HepG2 (cell line): ENCODE data around the gene ERF. TPM values are rescaled to one million over a fixed set of nuclear protein-coding genes. Genes with fewer than 3 reads are reported as not detected.

Experiments used
- AGO2 ChIP-seq: fragments of 200-400 bp; formaldehyde crosslinking; optimal IDR thresholded peaks from 2 replicates; pipeline ENCODE3; 2017; ENCODE audit warnings: mild to moderate bottlenecking, low read depth, low read length, moderate library complexity
- FIP1L1 ChIP-seq: fragments of 200-400 bp; formaldehyde crosslinking; IDR thresholded peaks from 2 replicates; pipeline ENCODE4 v1.6.1; 2018; ENCODE audit warnings: low read depth, mild to moderate bottlenecking, low read length, moderate library complexity, borderline replicate concordance; ENCODE audit not compliant: insufficient read depth
- FOSL2 ChIP-seq: sonication (generic); formaldehyde crosslinking; IDR thresholded peaks from 2 replicates; pipeline ENCODE4 v1.4.0; 2020; ENCODE audit warnings: missing genetic modification reagents
- HMG20A ChIP-seq: IDR thresholded peaks from 2 replicates; pipeline ENCODE4 v1.6.1; 2016; ENCODE audit warnings: borderline replicate concordance
- NRL ChIP-seq: sonication (generic); formaldehyde crosslinking; IDR thresholded peaks from 2 replicates; pipeline ENCODE4 v1.5.0; 2020; ENCODE audit warnings: missing genetic modification reagents, mild to moderate bottlenecking, moderate library complexity, borderline replicate concordance
- POLR2G ChIP-seq: fragments of 200-400 bp; formaldehyde crosslinking; IDR thresholded peaks from 2 replicates; pipeline ENCODE4 v1.6.1; 2018; ENCODE audit warnings: mild to moderate bottlenecking, low read depth, low read length, moderate library complexity
- RBM39 ChIP-seq: fragments of 200-400 bp; formaldehyde crosslinking; IDR thresholded peaks from one replicate; pipeline ENCODE4 v1.6.1; 2018; ENCODE audit warnings: antibody characterized with exemption, mild to moderate bottlenecking, low read depth, low read length; ENCODE audit not compliant: poor library complexity, severe bottlenecking
- SALL2 ChIP-seq: sonication (generic); formaldehyde crosslinking; IDR thresholded peaks from 2 replicates; pipeline ENCODE4 v1.8.1; 2023; ENCODE audit warnings: mild to moderate bottlenecking, missing genetic modification reagents, inconsistent platforms
- TBP ChIP-seq: sonication (generic); formaldehyde crosslinking; IDR thresholded peaks from 2 replicates; pipeline ENCODE4 v1.5.0; 2020; ENCODE audit warnings: missing genetic modification reagents
- THAP11 ChIP-seq: IDR thresholded peaks from 2 replicates; pipeline ENCODE4 v1.6.1; 2016; ENCODE audit warnings: missing biosample characterization, missing genetic modification reagents
- ZC3H4 ChIP-seq: sonication (generic); formaldehyde crosslinking; IDR thresholded peaks from 2 replicates; pipeline ENCODE4 v1.4.0; 2020; ENCODE audit warnings: missing genetic modification reagents, borderline replicate concordance
- ZNF160 ChIP-seq: sonication (generic); formaldehyde crosslinking; IDR thresholded peaks from 2 replicates; pipeline ENCODE4 v1.8.0; 2022; ENCODE audit warnings: mild to moderate bottlenecking, inconsistent platforms, missing genetic modification reagents
- ZNF232 ChIP-seq: sonication (generic); formaldehyde crosslinking; IDR thresholded peaks from 2 replicates; pipeline ENCODE4 v1.4.0; 2020; ENCODE audit warnings: missing genetic modification reagents, borderline replicate concordance
- ZNF354B ChIP-seq: sonication (generic); formaldehyde crosslinking; IDR thresholded peaks from 2 replicates; pipeline ENCODE4 v1.8.0; 2022; ENCODE audit warnings: mild to moderate bottlenecking, missing genetic modification reagents
- ZNF383 ChIP-seq: sonication (generic); formaldehyde crosslinking; IDR thresholded peaks from 2 replicates; pipeline ENCODE4 v1.4.0; 2020; ENCODE audit warnings: missing genetic modification reagents, mild to moderate bottlenecking, borderline replicate concordance
- ZNF484 ChIP-seq: sonication (generic); formaldehyde crosslinking; IDR thresholded peaks from 2 replicates; pipeline ENCODE4 v1.5.1; 2020; ENCODE audit warnings: mild to moderate bottlenecking, low read depth, missing genetic modification reagents, borderline replicate concordance
- polyA plus RNA-seq, 8 experiments: library from polyadenylated mRNA; depleted of rRNA in 3 of 8; stranded (reverse) in 7 of 8; unstranded in 1 of 8; fragments of >200 nt; fragmentation: Illumina TruSeq in 4 of 8; extraction: Trizol in 4 of 8; gene quantifications; 2 replicates each; pipeline versions ENCODE4 v1.2.1 to v1.2.3, GENCODE V29; 2011 to 2016; ENCODE audit warnings: low read depth in 4 of 8, missing spikeins in 1 of 8, mixed read lengths in 1 of 8; ENCODE audit not compliant: insufficient read depth in 1 of 8
- total RNA-seq, 5 experiments: library from RNA; depleted of rRNA; stranded (reverse); fragments of >200 nt; fragmentation: Illumina TruSeq; extraction: Trizol; gene quantifications; 2 replicates each; pipeline ENCODE4 v1.2.3, GENCODE V29; 2016; ENCODE audit warnings: low read depth in 1 of 5
- TF ChIP-seq, protein P1 (sequence below): sonication (generic); formaldehyde crosslinking; IDR thresholded peaks from 2 replicates; pipeline ENCODE4 v1.4.0; 2020; ENCODE audit warnings: mild to moderate bottlenecking, missing genetic modification reagents

Gene ERF
- total and polyA plus RNA-seq, 2 of the 13 experiments (the other 11 are each of a cell fraction or from before 2014, with no cell fraction given): 67.1 to 69.9 TPM

DNA sequence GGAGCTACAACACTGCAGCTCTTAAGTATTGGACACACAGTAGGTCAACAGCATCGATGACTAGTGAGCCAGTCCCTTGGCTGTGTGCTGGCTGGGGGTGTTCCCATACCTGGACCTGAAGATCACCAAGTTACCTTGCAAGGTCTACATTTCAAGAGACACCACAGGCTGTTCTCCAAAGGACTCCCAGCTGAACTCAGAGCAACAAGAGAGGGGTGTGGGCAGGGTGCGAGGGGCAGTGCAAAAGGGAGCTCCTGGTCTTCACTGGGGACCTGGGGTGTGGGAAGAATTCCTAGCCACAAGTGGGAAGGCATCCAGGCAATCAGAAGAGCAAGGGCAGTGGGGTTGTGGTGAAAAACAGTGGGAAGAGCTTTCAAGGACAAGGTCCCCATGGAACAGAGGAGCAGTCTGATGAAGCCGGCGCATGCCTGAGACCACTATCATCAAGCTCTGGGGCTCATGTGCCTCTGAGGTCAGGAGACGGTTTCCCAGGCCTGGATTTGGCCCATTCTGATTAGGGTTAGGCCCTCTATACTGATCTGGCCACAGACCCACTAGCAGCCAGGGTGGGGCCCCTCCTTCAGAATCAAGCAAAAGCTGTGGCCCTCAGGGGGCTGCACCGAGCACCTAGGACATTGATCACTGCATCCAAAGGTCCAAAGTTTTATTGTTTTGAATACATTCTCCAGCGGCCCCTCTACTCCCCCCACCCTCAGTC, 7.8 kb downstream of the ERF start (continued):
- TF ChIP-seq, protein P1, sequence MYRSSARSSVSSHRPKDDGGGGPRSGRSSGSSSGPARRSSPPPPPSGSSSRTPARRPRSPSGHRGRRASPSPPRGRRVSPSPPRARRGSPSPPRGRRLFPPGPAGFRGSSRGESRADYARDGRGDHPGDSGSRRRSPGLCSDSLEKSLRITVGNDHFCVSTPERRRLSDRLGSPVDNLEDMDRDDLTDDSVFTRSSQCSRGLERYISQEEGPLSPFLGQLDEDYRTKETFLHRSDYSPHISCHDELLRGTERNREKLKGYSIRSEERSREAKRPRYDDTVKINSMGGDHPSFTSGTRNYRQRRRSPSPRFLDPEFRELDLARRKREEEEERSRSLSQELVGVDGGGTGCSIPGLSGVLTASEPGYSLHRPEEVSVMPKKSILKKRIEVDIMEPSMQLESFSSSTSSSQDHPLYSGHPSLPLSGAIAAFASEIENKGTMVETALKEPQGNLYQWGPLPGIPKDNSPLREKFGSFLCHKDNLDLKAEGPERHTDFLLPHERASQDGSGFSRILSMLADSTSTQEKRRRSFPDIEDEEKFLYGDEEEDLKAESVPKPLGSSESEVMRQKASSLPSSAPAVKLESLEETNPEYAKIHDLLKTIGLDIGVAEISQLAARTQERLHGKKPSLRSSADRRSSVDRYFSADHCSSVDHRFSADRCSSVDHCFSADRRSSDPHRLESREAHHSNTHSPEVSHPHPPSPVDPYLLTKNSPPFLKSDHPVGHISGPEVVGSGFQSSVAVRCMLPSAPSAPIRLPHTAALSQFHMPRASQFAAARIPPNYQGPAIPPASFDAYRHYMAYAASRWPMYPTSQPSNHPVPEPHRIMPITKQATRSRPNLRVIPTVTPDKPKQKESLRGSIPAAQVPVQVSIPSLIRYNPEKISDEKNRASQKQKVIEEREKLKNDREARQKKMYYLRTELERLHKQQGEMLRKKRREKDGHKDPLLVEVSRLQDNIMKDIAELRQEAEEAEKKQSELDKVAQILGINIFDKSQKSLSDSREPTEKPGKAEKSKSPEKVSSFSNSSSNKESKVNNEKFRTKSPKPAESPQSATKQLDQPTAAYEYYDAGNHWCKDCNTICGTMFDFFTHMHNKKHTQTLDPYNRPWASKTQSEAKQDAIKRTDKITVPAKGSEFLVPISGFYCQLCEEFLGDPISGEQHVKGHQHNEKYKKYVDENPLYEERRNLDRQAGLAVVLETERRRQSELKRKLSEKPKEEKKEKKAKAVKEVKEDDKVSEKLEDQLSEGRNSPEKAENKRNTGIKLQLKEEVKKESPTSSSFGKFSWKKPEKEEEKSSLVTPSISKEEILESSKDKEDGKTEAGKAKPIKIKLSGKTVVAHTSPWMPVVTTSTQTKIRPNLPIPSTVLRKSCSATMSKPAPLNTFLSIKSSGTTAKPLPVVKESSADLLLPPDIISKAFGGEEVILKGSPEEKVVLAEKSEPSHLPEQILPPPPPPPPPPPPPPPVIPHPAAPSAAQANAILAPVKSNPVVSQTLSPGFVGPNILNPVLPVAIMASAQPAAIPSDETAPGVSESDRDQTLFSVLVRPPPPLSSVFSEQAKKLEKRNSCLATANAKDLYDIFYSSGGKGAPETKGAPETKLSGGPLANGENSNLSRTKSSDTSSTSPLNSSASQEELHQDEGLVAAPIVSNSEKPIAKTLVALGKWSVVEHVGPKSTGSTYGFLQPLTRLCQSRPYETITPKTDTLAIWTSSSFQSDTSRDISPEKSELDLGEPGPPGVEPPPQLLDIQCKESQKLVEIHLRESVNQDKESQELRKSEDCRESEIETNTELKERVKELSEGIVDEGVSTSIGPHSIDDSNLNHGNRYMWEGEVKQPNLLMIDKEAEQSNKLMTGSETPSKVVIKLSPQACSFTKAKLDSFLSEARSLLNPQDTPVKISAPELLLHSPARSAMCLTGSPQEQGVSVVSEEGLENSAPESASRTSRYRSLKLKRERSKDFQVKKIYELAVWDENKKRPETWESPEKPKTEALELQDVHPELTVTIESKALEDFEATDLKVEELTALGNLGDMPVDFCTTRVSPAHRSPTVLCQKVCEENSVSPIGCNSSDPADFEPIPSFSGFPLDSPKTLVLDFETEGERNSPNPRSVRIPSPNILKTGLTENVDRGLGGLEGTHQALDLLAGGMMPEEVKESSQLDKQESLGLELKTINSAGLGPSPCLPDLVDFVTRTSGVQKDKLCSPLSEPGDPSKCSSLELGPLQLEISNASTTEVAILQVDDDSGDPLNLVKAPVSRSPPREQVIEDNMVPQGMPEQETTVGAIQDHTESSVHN: 0 out of 2 replicates have a peak, but pooled peaks have one; percentile 15
- TF ChIP-seq POLR2G (peak; percentile 63), THAP11 (peak; percentile 33; the same call in 1 of the 2 replicates), HMG20A (no peak), TBP (CRISPR knock-in tag) (no peak), ZNF160 (0 out of 2 replicates have a peak, but pooled peaks have one; percentile 28), NRL (CRISPR knock-in tag) (0 out of 2 replicates have a peak, but pooled peaks have one; percentile 22), RBM39 (peak; percentile 81), FOSL2 (CRISPR knock-in tag) (0 out of 2 replicates have a peak, but pooled peaks have one; percentile 4), ZNF484 (no peak), SALL2 (CRISPR knock-in tag) (no peak), AGO2 (peak; percentile 76), ZNF383 (CRISPR knock-in tag) (no peak), ZNF232 (CRISPR knock-in tag) (no peak), FIP1L1 (peak; percentile 51; the same call in 1 of the 2 replicates), ZNF354B (no peak), ZC3H4 (CRISPR knock-in tag) (0 out of 2 replicates have a peak, but pooled peaks have one; percentile 26)
